HG02642 (cell line): ENCODE results near the gene SMAD9.

Experiments used
- ATAC-seq: cut with Tn5 transposase; IDR thresholded peaks from one replicate; pipeline ENCODE4 v1.9.1; 2021; ENCODE audit warnings: mild to moderate bottlenecking; ENCODE audit not compliant: unreplicated experiment, poor library complexity

The SMAD9 gene

DNA sequence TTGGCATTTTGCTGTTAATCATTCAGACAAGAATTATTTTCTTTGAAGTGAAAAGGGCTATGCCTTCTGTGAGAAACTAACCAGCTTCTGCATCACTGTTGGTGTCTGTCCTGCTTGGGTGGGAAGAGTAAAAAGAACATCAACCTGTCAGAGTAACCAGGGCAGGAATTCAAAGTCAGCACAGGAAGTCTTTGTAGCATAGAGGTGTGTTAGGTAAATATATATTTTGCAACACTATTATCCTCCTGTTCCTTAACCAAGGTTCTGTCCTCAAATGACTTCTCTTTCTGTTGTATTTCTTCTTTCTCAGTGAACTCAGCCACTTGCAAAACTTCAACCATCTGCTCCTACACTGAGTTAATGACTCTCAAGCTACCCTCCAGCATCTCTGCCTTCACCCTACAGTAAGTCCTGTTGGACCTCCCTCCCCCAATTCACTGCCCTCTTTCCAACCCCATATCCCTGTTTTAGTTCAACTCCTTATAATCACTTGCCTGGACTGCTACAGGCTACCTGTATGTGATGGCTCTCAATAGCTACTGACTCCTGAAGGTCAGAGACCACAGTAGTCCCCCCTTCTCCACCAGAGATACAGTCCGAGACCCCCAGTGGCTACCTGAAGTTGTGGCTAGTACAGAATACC lies 49.9 kb downstream of the SMAD9 start:
- ATAC-seq = no peak

DNA sequence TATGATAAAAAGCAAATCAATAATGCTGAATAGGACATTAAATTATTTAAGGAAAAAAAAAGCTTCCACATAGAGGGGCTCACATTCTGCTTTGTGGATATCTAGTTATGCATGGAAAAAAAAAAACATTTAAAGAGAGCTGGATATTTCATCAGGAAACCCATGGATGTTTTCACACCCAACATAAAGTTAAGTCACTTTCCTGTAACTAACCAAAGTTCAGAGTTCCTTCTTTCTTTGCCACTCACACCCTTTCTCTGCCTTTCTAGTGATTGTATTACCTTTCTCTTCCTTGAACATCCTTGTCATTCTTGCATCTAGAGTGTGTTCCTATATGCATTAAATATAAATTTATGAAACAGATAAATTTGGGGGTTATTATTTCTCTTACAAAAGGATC lies 53.8 kb downstream of the SMAD9 start:
- ATAC-seq = no peak

DNA sequence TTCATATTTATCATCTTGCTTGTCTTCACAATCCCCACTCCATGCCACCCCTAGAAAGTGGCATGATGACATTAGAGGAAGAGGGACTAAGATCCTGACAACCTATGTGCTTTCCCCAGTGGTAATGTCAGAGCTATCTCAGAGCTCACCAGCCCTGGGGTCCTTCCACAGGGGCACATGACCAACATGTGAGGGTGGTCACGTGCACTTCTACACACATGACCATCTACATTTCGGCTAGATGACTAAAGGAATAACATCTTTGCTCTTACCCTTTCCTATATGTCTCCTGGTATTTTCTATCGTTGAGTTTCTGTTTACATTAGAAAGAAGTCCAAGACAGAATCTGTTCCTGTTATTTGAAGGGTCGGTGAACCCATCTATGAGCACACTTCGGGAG lies 54.8 kb downstream of the SMAD9 start:
- ATAC-seq = no peak

DNA sequence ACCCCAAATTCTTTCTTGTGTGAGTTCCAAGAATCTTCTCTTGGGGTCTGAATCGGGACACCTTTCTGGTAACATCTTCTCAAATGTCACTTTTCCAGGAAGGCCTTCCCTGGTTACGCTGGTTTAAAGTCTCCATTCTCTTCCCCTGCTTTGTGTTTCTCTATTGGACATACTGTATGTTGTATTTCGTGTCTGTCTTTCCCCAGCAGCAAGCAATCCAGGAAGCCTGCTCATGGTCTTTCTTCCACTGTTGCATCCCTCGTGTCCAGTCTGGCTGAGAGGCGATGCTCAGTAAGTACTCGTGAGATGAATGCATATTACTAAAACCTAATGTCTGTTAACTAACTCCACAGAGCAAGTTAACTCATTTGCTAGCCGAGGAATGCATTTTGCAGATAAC lies 57.3 kb downstream of the SMAD9 start:
- no peak for ATAC-seq

DNA sequence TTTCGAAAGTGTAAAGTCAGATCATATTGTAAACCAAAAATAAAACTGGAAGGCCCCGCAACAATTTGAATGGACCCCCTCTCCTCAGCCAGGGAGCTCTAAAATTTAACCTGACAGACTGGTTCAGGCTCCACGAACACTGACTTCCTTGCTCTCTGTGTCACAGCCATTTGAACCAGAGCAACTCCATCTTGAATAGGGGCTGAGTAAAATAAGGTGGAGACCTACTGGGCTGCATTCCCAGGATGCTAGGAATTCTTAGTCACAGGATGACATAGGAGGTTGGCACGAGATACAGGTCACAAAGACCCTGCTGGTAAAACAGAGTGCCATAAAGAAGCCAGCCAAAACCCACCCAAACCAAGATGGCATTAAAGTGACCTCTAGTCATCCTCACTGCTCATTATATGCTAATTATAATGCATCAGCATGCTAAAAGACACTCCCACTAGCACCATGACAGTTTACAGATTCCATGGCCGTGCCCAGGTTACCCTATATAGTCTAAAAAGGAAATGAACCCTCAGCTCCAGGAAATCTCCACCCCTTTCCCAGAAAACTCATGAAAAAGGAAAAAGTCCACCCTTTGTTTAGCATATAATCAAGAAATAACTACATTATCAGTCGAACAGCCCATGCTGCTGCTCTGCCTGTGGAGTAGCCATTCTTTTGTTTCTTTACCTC lies 57.9 kb downstream of the SMAD9 start:
- no peak for ATAC-seq

DNA sequence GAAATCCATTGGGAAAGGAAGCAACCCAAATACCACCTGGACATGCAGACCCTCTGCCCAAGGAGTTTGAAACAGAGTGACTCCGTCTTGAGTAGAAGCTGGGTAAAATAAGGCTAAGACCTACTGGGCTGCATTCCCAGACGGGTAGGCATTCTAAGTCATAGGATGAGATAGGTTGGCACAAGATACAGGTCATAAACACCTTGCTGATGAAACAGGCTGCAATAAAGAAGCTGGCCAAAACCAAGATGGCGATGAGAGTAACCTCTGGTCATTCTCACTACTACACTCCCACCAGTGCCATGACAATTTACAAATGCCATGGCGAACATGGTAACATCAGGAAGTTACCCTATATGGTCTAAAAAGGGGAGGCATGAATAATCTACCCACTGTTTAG lies 60.8 kb downstream of the SMAD9 start:
- no peak for ATAC-seq

DNA sequence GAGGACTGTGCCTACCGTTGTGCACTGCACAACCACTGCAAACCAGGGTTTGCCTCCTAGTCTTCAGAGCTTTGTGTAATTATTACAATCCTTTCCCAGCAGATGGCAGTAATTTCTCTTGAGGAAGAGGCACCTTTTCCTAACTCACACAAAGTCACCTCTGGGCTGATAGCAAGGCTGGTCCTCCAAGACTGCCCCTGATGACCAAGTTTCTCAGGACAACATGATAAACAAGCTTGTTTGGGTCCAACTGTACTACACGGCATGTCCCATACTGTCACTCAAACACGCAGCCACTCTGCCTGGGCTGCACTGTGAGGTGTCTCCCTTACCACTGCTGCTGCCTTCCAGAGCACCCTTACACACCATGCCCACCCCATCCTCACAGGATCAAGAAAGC lies 61.7 kb downstream of the SMAD9 start:
- ATAC-seq = peak; percentile 61

DNA sequence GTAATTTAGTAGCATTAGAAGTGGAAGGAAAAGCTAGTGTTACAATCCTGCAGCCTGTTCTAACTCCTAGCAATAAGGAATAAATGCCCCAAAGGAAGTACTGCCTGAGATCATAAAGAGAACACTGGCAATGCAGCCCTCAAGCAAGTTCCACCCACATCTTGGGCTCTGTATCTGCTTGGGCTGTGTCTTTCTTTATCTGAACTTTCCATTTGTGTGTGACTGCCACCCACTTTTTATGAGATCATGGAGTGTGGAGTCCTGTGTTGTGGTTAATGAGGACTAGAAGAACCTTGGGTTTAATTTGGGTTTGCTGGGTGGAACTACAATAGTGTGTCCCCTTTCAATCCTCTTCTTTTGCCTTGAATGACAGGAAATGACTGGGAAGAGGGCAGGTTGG lies 62.8 kb downstream of the SMAD9 start:
- ATAC-seq = no peak

DNA sequence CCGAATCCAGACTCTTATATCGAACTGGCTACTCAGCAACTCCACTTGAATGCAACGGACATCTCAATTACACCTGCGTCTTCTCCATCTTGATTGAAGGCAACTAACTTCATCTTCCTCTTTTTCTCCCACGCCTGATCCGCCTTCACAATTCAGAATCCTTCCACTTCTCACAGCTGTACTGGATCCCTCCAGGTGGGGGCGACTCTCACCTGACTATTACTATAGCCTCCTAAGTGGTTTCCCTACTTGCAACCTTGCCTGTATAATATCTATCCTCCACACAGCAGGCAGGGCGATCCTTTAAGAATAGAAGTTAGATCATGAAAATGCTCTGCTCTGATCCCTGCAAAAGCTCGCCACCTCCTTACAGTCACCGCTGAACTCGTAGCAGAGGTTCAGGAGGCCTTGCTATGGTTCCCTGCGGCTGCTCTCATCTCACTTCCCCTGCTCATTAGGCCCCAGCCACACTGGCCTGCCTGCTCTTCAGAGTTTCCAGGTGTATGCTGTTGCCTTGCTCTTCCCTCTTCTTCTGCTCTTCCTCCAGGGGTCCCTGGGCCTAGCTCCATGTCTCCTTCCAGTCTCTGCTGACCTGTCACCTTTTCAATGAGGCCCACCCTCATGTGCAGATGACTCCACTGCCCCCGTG lies 69.1 kb downstream of the SMAD9 start:
- ATAC-seq = no peak

DNA sequence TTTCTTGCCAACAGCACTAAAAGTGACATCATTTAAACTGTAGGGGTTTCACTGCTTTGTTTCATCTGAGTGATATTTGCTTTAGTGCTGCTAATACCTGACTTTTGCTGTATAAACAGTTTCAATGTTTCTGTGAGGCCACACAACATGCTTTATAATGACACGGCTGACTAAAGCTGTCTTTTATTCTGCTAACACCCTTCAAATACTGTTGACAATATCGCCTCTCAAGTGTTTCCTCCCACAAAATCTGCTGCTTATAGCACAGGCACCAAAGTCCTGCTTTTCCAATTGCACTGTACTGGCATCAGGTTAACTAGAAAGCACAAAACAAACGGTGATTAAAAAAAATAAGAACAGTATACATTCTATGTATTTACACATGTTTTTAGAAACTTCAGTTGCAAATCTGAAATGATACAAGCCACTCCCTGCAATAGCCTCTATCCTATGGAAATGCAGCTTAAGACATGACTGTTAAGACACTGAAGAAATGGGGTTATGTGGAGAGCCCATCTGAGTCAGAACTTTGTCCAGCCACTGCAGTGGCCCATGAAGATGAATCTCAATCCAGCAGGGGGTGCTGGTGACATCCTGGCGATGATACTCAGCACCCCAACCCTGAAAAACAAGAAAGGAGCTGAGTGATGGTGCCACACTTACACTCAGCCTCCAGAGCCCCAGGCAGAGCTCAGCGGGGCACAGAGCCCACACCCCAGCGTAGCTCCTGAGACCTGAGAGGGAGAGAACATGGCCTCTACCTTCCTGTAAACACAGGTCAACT lies 71.6 kb downstream of the SMAD9 start:
- ATAC-seq = peak; percentile 63

DNA sequence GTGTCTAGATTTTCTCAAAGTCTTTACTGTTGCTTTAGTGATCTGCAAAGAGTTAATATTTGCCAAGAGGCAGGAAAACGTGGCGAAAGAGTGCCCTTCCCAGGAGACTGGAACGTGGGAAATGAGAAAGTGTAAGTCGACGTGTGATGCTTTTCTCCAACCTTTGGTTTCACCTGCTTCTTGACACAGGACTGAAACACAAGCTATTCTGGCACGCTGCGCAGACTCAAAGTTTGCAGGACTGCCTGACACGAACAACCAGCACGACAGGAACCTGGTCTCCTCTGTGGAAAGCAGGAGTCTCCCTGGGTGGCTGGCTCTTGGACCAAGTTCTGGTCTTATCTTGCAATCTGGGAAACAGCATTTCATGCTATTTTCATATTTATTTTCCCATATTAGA lies 72.4 kb downstream of the SMAD9 start:
- ATAC-seq = no peak

DNA sequence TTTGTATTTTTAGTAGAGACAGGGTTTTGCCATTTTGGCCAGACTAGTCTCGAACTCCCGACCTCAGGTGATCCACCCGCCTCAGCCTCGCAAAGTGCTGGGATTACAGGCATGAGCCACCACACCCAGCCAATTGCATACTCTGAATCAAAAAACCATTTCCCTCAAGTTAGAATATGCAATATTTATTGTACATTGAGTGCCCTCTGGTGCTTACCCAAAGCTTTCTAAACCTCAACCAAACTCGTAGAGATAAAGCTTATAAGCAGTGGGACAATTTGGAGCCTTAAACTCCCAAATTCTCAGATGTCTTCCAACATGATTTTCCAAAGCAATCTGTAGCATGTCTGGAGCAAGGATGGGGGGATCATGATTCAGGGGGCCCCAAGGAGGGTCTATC lies 78.6 kb downstream of the SMAD9 start:
- ATAC-seq = no peak

DNA sequence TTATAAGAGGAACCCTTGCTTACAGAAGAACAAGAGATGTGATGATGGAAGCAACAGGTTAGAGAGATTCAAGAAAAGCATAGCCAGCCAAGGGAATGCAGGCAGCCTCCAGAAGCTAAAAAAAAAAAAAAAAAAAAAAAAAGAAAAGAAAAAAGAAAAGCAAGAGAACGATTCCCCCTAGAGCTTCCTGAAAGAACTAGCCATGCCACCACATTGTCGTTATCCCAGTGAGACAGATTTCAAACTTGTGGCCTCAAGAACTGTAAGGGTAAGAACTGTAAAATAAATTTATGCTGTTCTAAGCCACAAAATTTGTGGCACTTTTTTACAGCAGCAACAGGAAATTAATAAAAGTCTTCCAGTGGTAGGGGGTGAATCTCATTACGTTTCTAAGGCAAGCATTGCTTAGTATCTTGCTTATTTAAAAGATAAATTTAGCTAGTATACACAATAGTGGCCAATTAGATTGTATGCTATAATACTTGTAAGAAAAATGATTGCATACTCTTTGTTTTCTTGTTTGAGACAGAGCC lies 79.3 kb downstream of the SMAD9 start:
- ATAC-seq = no peak

DNA sequence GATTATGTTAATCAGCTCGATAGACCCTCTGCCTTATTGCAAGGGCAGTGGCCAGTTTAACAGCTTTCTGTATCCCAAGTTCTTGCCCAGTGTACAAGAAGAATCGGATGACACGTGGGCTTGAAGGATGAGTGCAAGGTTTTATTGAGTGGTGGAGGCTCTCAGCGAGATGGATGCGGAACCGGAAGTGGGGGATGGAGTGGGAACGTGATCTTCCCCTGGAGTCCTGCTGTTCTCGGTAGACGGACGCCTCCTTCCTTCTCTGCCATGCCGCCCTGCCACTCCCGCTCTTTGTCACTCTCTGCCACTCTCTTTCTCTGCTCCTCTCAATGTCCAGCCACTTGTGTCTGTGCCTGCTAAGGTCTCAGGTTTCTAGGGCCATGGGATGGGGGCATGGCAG lies 80.1 kb downstream of the SMAD9 start:
- ATAC-seq = no peak

DNA sequence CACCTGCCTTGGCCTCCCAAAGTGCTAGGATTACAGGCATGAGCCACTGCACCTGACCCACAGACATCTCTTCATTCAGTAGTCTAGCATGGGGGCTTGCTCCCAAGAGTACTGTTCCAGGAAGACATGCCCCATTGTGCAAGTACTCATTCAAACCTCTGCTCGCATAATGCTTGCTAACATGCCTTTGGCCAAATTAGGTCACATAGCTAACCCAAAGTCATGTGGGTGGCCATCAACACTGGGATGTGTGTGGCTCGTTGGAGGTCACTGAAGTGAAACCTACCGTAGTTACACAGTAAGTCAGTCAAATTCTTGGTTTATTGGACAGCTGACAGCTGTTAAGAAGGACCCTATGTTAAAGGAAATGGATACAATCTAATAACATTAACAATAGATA lies 80.8 kb downstream of the SMAD9 start:
- ATAC-seq = no peak

DNA sequence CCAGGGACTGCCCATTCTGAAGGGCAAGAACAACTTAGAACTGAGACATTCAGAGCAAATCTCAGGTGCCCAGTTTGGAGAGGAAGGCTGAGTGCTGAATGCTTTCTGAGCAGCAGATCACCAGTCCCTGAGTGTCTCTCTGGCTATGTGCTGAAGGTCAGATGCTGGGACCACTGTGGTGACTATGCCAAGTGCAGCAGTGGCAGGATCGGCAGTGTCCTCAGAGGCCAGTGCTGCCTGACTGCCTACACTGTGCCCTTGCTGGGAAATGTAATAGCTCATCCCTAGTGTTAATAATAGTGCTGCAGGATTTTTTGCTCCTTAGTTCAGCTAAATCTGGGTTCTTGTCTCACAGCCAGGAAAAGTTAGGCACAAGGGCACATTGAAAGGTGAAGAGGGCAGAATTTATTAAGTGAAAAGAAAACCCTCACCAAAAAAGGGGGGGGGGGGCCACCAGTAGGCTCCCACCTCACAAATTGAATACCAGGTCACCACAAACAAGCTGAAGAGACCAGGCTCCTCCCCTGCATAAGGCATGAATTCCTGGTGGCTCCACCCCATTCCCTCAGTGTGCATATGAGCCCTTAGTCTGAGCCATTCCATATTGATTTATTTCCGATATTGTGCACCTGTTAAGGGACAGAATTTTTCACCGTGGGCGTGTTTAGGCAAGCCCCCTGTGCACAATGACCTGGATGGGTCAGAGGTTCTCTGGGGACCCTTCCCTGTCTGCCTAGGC lies 82.5 kb downstream of the SMAD9 start:
- ATAC-seq = no peak

DNA sequence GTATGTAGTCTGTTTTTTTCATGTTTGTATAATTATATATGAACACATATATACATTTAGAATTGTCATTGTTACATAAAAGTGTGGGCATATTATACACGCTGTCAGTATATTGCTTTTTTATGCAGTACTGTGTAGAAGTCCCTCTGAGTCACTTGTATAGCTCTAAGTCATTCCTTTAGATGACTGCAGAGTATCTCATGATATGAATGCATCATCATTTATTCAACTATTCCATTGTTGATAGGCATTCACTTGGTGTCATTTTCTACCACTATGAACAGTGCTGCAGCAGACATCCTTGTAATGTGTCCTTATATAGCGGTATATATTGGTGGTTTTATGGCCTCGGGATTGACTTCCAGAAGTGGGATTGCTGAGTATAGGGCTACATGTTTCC lies 85.7 kb downstream of the SMAD9 start:
- ATAC-seq = no peak

DNA sequence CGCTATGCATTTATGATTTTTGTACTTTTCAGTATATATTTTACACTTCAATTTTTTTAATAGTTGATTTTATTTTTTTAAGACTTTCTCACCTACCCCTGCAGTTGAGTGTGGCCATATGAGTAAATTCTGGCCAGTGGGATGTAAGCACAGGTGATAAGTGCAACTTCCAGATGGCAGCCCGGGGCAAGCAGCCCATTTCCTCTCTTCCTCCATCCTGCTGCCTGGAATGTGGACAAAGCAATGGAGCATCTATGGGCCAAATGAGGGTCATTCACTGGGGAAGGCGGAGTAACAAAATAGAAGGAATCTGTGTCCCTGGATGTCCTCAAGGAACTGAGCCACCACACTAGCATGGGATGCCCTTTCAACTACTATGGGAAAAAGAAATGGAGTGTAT lies 88.7 kb downstream of the SMAD9 start:
- no peak for ATAC-seq

DNA sequence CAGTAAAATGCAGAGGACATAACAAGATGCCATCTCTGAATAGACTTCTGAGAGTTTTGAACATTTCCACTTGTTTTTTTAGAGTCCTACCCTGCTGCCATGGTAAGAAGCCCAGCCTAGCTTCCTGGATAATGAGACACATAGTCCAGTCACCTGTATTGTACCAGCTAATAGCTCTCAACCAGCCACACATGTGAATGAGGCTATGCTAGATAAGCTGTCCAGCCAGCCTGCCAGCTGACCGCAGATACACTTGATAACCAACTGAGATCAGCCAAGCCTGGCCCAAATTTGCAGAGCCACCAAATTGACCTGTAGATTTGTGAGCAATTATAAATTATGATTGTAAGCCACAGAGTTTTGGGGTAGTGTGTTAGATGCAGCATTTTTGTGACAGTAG lies 90.3 kb downstream of the SMAD9 start:
- ATAC-seq = no peak

DNA sequence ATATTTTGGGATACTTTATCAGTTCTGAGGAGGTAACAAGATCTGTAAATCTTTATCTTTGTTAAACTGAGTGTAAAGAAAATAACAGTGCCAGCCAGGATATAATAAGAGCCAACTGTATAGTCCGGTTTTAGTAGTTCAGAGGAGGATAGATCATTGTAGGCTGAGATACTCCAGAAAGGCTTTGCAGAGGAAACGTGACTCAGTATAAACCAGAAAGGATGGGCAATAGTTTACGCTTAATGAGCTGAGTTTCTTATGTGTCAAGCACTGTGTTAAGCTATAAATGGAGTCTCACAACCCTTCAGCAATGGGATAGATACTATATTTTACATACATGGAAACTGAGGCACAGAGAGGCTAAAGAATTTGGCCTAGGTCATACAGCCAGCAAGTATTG lies 97.3 kb downstream of the SMAD9 start:
- no peak for ATAC-seq
